ENCODE data around the gene EVI5.
"Not testable (repeated sequence)": the region's sequence is repeated elsewhere in the genome, so short reads cannot be mapped to it uniquely, and the experiment has no call there.

Gene EVI5

DNA sequence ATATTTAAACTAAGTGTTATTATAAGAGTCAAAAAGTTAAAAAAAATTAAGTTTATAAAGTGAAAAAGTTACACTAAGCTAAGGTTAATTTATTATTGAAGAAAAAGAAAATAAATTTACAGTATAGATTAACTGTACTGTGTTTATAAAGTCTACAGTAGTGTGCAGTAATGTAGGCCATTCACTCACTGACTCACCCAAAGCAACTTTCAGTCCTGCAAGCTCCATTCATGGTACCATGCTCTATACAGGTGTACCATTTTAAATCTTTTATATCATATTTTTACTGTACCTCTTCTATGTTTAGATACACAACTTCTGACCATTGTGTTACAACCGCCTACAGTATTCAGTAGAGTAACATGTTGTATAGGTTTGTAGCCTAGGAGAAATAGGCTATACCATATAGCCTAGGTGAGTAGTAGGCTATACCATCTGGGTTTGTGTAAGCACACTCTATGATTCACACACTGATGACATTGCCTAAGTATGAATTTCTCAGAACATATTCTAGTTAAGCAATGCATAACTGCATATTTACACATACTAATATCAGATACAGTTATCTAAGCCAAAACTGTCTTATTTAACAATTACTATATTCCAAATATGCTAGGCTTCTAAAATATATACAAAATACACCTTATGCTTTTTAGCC lies 217.6 kb downstream of the EVI5 start:
- no peak for DNase-seq

DNA sequence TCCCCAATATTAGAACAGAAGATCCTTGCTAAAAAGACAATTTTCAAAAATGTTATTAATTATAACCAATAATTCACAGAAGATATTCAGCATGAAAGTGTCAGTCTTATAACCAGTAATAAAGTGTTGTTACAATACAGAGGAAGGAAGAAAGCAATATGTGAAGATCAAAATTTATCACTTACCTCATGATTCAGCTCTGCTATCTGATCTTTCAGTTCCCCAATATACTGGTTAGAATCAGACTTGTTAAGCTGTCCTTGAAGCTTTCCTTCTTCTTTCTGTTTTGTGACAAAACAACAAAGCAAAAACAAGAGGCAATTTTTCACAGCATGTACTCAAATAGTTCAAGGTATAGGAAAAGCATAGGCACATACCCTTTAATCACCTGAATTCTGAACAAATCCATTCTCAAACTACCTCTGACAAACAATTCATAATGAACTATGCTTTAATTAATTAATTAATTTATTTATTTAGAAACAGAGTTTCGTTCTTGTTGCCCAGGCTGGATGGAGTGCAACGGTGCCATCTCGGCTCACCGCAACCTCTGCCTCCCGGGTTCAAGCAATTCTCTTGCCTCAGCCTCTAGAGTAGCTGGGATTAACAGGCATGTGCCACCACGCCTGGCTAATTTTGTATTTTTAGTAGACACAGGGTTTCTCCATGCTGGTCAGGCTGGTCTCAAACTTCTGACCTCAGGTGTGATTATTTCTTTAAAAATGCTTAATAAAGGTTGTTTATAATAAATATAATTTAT lies 221.3 kb downstream of the EVI5 start:
- DNase-seq = no peak

DNA sequence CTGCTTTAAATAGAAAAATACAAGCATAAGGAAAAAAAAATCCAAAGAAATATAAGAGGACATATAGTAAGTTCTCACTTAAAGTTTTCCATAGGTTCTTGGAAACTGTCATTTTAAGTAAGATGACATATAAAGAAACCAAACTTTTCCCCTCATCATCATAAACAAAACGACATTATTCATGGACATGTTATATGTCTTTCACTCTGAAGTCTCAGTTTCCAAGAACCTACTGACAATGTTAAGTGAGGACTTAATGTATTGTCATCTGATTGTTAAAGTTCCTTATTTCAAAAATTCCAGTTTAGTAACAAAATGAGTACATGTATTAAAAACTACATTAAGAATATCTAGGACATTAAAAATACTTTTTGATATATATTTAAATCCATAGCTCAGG lies 228.6 kb downstream of the EVI5 start:
- no peak for DNase-seq

DNA sequence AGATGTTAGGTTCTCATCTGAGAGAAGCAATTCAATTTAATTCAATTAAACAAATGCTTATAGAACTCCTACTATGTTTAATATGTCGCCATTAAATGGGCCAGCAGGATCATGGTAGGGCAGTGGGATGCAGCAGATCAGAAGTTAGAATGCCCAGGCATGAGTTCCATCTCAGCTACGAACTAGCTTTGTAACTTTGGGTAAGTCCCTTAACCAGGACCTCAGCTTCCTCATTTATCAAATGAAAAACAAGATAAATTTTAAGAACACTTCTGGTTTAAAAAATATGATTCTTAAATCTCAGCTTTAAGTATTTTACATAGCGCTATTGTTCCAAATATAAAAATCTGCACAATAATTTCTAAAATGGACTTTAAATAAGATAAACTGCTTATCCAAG lies 230.7 kb downstream of the EVI5 start:
- no peak for DNase-seq

- DNase-seq = no peak
Measured at GRCh38 chr1:92551916-92552315, 233.0 kb downstream of the EVI5 start.

- DNase-seq = no peak
Measured at GRCh38 chr1:92544756-92545165, 240.1 kb downstream of the EVI5 start.

DNA sequence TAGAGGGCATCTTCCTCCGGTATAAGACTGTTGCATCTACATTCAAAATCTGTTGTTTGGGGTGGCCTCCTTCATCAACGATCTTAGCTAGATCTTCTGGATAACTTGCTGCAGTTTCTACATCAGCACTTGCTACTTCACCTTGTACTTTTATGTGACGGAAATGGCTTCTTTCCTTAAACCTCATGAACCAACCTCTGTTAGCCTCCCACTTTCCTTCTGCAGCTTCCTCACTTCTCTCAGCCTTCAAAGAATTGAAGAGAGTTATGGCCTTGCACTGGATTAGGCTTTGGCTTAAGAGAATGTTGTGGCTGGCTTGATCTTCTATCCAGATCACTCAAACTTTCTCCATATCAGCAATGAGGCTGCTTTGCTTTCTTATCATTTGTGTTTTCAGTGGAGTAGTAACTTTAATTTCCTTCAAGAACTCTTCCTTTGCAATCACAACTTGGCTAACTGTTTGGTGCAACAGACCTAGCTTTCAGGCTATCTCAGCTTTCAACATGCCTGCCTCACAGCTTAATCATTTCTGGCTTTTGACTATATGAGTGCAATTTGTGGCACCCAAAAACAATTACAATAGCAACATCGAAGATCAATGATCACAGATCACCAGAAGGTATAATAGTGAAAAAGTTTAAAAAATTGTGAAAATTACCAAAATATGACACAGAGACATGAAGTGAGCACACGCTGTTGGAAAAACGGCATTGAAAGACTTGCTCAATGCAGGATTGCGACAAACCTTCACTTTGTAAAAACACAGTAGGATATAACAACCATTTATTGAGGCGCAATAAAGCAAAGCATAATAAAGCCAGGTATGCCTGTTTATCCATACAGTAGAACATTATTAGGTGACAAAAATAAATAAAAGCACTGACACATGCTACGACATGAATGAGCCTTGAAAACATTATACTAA lies 241.5 kb downstream of the EVI5 start:
- DNase-seq = no peak

- no peak for DNase-seq
Measured at GRCh38 chr1:92538413-92539061, 246.4 kb downstream of the EVI5 start.

- no peak for DNase-seq
Measured at GRCh38 chr1:92538048-92538412, 246.9 kb downstream of the EVI5 start.

GRCh38 chr1:92536980-92537884 lies 247.7 kb downstream of the EVI5 start:
- DNase-seq = no peak

- DNase-seq = no peak
Measured at GRCh38 chr1:92536211-92536979, 248.5 kb downstream of the EVI5 start.

DNA sequence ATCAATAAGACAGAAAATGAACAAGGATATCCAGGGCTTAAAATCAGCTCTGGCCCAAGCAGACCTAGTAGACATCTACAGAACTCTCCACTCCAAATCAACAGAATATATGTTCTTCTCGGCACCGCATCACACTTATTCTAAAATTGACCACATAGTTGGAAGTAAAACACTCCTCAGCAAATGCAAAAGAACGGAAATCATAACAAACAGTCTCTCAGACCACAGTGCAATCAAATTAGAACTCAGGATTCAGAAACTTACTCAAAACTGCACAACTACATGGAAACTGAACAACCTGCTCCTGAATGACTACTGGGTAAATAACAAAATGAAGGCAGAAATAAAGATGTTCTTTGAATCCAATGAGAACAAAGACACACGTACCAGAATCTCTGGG lies 252.5 kb downstream of the EVI5 start:
- DNase-seq = not testable (repeated sequence)

GRCh38 chr1:92531939-92532338 lies 253.0 kb downstream of the EVI5 start:
- DNase-seq = not testable (repeated sequence)

- DNase-seq = no peak
Measured at GRCh38 chr1:92527670-92528069, 257.2 kb downstream of the EVI5 start.

DNA sequence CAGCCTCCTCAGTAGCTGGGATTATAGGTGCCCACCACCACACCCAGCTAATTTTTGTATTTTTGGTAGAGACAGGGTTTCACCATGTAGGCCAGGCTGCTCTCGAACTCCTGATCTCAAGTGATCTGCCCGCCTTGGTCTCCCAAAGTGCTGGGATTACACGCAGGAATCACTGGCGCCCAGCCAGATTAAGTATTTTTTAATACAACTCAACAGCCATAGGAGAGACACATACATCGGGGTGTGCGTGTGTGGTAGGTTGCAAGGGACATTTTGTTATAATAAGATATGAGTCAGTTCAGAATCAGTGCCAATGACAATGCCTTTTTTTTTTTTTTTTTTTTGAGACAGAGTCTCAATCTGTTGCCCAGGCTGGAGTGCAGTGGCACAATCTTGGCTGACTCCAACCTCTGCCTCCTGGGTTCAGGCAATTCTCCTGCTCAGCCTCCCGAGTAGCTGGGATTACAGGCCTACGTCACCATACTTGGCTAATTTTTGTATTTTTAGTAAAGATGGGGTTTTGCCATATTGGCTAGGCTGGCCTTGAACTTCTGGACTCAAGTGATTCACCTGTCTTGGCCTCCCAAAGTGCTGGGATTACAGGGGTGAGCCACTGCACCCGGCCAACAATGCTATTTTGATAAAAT lies 259.8 kb downstream of the EVI5 start:
- DNase-seq = not testable (repeated sequence)

- DNase-seq = no peak
Measured at GRCh38 chr1:92519043-92519442, 265.9 kb downstream of the EVI5 start.

DNA sequence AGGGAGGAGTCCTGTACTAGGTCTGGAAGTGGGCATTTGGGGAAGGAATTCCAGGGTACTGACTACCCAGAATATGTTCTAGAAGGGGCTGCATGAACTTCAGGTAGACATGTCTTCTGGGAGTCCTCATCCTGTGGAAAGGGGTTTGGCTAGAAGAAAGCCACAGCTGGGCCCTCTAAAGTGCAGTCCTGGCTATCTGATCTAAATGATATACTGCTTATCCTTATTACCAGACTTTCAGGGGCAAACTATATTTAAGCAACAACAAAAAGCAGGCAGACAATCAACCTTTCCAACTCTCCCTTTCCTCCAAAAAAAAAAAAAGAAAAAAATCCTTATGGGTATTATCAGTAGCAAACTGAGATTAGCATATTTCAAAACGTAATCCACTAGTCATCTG lies 268.3 kb downstream of the EVI5 start:
- DNase-seq = no peak

- no peak for DNase-seq
Measured at GRCh38 chr1:92515796-92516201, 269.1 kb downstream of the EVI5 start.

DNA sequence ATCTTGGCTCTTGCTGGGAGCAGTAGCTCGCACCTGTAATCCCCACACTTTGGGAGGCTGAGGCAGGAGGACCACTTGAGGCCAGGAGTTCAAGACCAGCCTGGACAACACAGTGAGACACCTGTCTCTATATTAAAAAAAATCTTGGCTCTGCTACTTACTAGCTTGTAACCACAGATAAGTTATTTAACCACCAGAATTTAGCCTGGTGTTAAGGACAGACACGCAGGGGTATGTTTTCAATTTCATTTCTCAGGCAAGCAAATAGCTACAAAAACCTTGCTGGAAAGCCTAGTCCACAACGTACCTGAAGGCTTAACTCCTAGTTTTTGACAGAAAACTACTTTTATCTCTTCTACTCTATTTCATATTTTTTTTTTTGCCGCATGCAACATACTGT lies 273.4 kb downstream of the EVI5 start:
- no peak for DNase-seq

DNA sequence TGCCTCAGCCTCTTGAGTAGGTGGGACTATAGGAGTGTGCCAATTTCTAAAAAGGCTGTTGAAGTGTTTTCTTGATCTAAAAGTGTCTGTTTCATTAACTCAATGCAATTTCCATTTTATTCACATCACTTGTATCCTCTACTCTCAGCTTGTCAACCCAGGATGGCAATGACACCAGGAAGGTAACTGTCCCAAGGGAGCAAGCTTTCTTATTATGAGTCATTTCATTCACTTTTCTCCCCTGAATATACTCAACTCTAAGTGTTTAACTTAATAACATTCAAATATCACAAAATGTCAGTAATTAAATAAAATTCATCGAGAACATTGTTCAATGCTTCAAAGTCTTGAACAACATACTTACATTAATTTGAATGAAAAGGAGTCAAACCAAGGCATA lies 275.3 kb downstream of the EVI5 start:
- no peak for DNase-seq
